ENCODE results near the gene TMEM9B. TPM values are rescaled to one million over a fixed set of nuclear protein-coding genes. Genes with fewer than 3 reads are reported as not detected.

Gene TMEM9B
- total and polyA plus RNA-seq, 9 of the 15 experiments (the other 6 are each of a cell fraction or from before 2014, with no cell fraction given): 7.7 to 20.0 (median 14.0) TPM

GRCh38 chr11:8917157-8917825 is 47.0 kb downstream of the TMEM9B start:
- no peaks in the 10 kb centered on the region; the same call in 1 of the 2 replicates for H3K9me3 ChIP-seq (replicated peaks; ENCODE audit: control insufficient read depth, insufficient read depth, low read depth, low read length)
- DNase-seq (ENCODE audit: extremely low read depth in 1 of 4, low spot score in 3 of 4) (no peak), FAIRE-seq (no peak), ATAC-seq (no peak)
- POLR2A ChIA-PET: no interaction called here
- no peak overlapping the region for H3K27ac ChIP-seq (ENCODE audit: extremely low read depth, low read depth, low read length)
- no peaks in the 10 kb centered on the region for H3K9me1 ChIP-seq (ENCODE audit: control insufficient read depth, insufficient read depth, low read length)
- 85% methylated on average over 4 of the region's 5 CpGs for WGBS (ENCODE audit: insufficient coverage, low coverage, missing lambda C conversion rate)
- peaks cover 10% of the 10 kb centered on the region for H3K79me2 ChIP-seq (ENCODE audit: control insufficient read depth, insufficient read depth, low read length)
- no peak for TF ChIP-seq CEBPG (CRISPR knock-in tag; IDR thresholded peaks at IDR 0.05)
- no peak for TF ChIP-seq CEBPG (tag; conservative IDR thresholded peaks at IDR 0.05 in 1 of 2, IDR thresholded peaks at IDR 0.05 in 1 of 2)
- no peak for TF ChIP-seq NFE2L1 (tag; IDR thresholded peaks at IDR 0.05; ENCODE audit: borderline replicate concordance, low read depth)
- TF ChIP-seq ZNF324 (CRISPR knock-in tag; IDR thresholded peaks at IDR 0.05): no peak
- no peak for TF ChIP-seq NEUROD1 (IDR thresholded peaks at IDR 0.05; ENCODE audit: borderline replicate concordance, low read depth, low read length, partially characterized antibody)
- TF ChIP-seq HDAC3 (IDR thresholded peaks at IDR 0.05; ENCODE audit: borderline replicate concordance, partially characterized antibody): no peak
- no peak for TF ChIP-seq SREBF2 (CRISPR knock-in tag; IDR thresholded peaks at IDR 0.05)
- no peak for TF ChIP-seq PRPF4 (IDR thresholded peaks at IDR 0.05; ENCODE audit: insufficient read depth, low read depth, low read length, poor library complexity, severe bottlenecking)
- no peak for TF ChIP-seq SRSF9 (IDR thresholded peaks at IDR 0.05; ENCODE audit: borderline replicate concordance, low read depth, low read length)
- TF ChIP-seq ZNF644 (tag; IDR thresholded peaks at IDR 0.05; ENCODE audit: low read depth): no peak
- no peak for TF ChIP-seq ZBTB34 (CRISPR knock-in tag; IDR thresholded peaks at IDR 0.05)
- no peak for TF ChIP-seq ETV6 (IDR thresholded peaks at IDR 0.05; ENCODE audit: borderline replicate concordance in 1 of 2, low read depth in 2 of 2, low read length in 1 of 2)
- TF ChIP-seq ETV6 (CRISPR knock-in tag; IDR thresholded peaks at IDR 0.05; ENCODE audit: borderline replicate concordance): no peak
- no peak for TF ChIP-seq TFE3 (CRISPR knock-in tag; IDR thresholded peaks at IDR 0.05)
- no peak for TF ChIP-seq RNF2 (IDR thresholded peaks at IDR 0.05)
- no peak for TF ChIP-seq LARP7 (IDR thresholded peaks at IDR 0.05)
- TF ChIP-seq SNIP1 (IDR thresholded peaks at IDR 0.05; ENCODE audit: low read depth): no peak
- no peak for TF ChIP-seq HDGF (IDR thresholded peaks at IDR 0.05)
- no peak for TF ChIP-seq ZFPM2 (CRISPR knock-in tag; IDR thresholded peaks at IDR 0.05)
- no peak overlapping the region for H3K9ac ChIP-seq (ENCODE audit: insufficient read depth in 1 of 2, low read depth in 2 of 2, low read length in 2 of 2)
- no peak overlapping the region for H2AFZ ChIP-seq (ENCODE audit: low read depth, low read length)
- no peaks in the 10 kb centered on the region for H3K27me3 ChIP-seq (ENCODE audit: control insufficient read depth in 2 of 2, insufficient read depth in 2 of 2, low read length in 2 of 2)
- peaks cover 0 to 19% of the 10 kb centered on the region in 2 experiments; a peak in 4 of 5 replicates for H3K4me1 ChIP-seq (replicated peaks in 1 of 2; ENCODE audit: control insufficient read depth in 2 of 2, insufficient read depth in 2 of 2, low read length in 2 of 2)
- peaks cover 66% of the 10 kb centered on the region for H3K36me3 ChIP-seq (ENCODE audit: control insufficient read depth, insufficient read depth, low read length)
- H3K4me3 ChIP-seq: no peak overlapping the region
- no peaks in the 10 kb centered on the region for H4K20me1 ChIP-seq (replicated peaks; ENCODE audit: control insufficient read depth, insufficient read depth, low read length)
- CTCF ChIA-PET (ENCODE audit: low intra/inter-chr PET ratio): no interaction called here
- in situ Hi-C loops (cut with MboI): no loop called here
- H3K4me2 ChIP-seq (ENCODE audit: insufficient read depth, low read length): no peak overlapping the region
- intact Hi-C loops (cut with micrococcal nuclease): no loop called here
- BruUV-seq (replicated peaks): no TSS peak

All from K562 (cell line).